ENCODE results near the gene KLHL6. TPM values are rescaled to one million over a fixed set of nuclear protein-coding genes. Genes with fewer than 3 reads are reported as not detected.

KLHL6 gene
- total RNA-seq, 4 donors from 2014 or later = 0.60 to 17.0 (median 2.7) TPM

GRCh38 chr3:183581496-183582155 is 26.1 kb upstream of the KLHL6 start:
- 92% methylated on average over 3 of the region's 3 CpGs; no CpG with 5 or more reads in 1 of the 2 donors for WGBS, 2 donors (ENCODE audit: low coverage in 1 of 2)
- Histone ChIP-seq H3K4me3 (no peak overlapping the region), H3K27ac (no peak overlapping the region), H3K4me1 (peaks cover 0 to 19% (median 16%) of the 10 kb centered on the region in 4 donors), H3K36me3 (no peaks in the 10 kb centered on the region), H3K27me3 (no peaks in the 10 kb centered on the region), H3K9me3 (no peaks in the 10 kb centered on the region)
- no peak for TF ChIP-seq POLR2AphosphoS5 (IDR thresholded peaks at IDR 0.05)
- no peak for TF ChIP-seq POLR2A (IDR thresholded peaks at IDR 0.05)
- TF ChIP-seq, protein P1, sequence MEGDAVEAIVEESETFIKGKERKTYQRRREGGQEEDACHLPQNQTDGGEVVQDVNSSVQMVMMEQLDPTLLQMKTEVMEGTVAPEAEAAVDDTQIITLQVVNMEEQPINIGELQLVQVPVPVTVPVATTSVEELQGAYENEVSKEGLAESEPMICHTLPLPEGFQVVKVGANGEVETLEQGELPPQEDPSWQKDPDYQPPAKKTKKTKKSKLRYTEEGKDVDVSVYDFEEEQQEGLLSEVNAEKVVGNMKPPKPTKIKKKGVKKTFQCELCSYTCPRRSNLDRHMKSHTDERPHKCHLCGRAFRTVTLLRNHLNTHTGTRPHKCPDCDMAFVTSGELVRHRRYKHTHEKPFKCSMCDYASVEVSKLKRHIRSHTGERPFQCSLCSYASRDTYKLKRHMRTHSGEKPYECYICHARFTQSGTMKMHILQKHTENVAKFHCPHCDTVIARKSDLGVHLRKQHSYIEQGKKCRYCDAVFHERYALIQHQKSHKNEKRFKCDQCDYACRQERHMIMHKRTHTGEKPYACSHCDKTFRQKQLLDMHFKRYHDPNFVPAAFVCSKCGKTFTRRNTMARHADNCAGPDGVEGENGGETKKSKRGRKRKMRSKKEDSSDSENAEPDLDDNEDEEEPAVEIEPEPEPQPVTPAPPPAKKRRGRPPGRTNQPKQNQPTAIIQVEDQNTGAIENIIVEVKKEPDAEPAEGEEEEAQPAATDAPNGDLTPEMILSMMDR (IDR thresholded peaks at IDR 0.05) = no peak
- TF ChIP-seq EP300 (IDR thresholded peaks at IDR 0.05; ENCODE audit: low read depth) = no peak
- DNase-seq = no peak
- in situ Hi-C loops (cut with MboI; ENCODE audit: low pct_ligation_motif_present in 1 of 4, low pct_unique_long_range_greater_than_20kb in 1 of 4, low sequenced_read_pairs in 3 of 4) = no loop called here
- intact Hi-C loops (cut with DNase I; ENCODE audit: low total_unique reads) = no loop called here

DNA sequence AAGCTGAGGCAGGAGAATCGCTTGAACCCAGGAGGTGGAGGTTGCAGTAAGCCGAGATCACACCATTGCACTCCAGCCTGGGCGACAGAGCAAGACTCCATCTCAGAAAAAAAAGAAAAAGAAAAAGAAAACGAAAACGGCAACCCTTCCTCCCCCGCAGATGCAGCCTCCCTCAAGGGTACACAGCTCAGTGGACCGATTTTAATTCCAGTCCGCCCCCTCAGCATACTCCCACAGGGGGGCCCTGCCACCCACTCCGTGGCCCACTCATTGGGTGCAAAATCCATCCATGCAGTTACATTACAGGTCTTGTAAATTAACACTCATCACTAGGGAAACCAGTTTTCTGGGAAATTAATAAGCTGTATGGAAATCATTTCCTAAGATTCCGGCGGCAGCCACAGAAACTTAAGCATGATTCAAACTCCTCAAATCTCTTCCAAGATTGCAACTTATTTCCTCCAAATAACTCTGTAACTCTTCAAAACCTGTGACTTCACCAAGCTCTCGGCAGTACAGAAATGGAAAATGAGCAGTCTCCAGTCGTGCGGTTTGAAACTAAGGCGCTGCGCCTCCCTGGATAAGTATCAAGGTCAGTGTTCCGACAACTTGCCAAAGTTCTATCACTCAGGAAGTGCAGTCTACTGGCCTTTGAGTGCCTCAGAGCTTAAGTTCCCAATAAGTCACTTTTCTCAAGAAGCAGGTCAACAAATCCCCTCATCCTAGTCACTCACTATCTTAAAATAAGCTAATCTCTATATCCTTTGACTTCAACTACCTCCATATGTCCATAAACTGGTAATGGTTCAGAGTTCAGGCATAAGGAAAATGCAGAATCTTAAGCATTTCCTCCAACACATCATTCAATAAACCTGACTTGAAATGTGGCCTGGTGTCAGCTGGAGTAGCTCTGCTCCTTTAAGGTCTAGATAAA is 24.7 kb upstream of the KLHL6 start:
- intact Hi-C loops (cut with DNase I; ENCODE audit: low total_unique reads) = no loop called here
- Histone ChIP-seq H3K27ac (no peak overlapping the region), H3K4me1 (peaks cover 0 to 19% (median 16%) of the 10 kb centered on the region in 4 donors), H3K27me3 (no peaks in the 10 kb centered on the region), H3K9me3 (no peaks in the 10 kb centered on the region), H3K4me3 (no peak overlapping the region), H3K36me3 (no peaks in the 10 kb centered on the region)
- no peak for DNase-seq
- 67% methylated on average over 17 of the region's 17 CpGs; no CpG with 5 or more reads in 1 of the 2 donors for WGBS, 2 donors (ENCODE audit: low coverage in 1 of 2)
- no peak for TF ChIP-seq POLR2AphosphoS5 (IDR thresholded peaks at IDR 0.05)
- TF ChIP-seq, protein P1 (IDR thresholded peaks at IDR 0.05) = no peak
- TF ChIP-seq EP300 (IDR thresholded peaks at IDR 0.05; ENCODE audit: low read depth) = no peak
- no peak for TF ChIP-seq POLR2A (IDR thresholded peaks at IDR 0.05)
- in situ Hi-C loops (cut with MboI; ENCODE audit: low pct_ligation_motif_present in 1 of 4, low pct_unique_long_range_greater_than_20kb in 1 of 4, low sequenced_read_pairs in 3 of 4) = no loop called here

GRCh38 chr3:183578179-183578578 is 22.7 kb upstream of the KLHL6 start:
- Histone ChIP-seq H3K9me3 (no peaks in the 10 kb centered on the region), H3K27me3 (no peaks in the 10 kb centered on the region), H3K36me3 (no peaks in the 10 kb centered on the region), H3K4me3 (no peak overlapping the region), H3K27ac (no peak overlapping the region), H3K4me1 (no peaks in the 10 kb centered on the region)
- 77 to 89% methylated on average over 2 to 3 of the region's 3 CpGs for WGBS, 2 donors (ENCODE audit: low coverage in 1 of 2)
- intact Hi-C loops (cut with DNase I; ENCODE audit: low total_unique reads) (no loop called here), in situ Hi-C loops (cut with MboI; ENCODE audit: low pct_ligation_motif_present in 1 of 4, low pct_unique_long_range_greater_than_20kb in 1 of 4, low sequenced_read_pairs in 3 of 4) (no loop called here)
- TF ChIP-seq EP300 (IDR thresholded peaks at IDR 0.05; ENCODE audit: low read depth) (no peak), POLR2A (IDR thresholded peaks at IDR 0.05) (no peak), POLR2AphosphoS5 (IDR thresholded peaks at IDR 0.05) (no peak)
- TF ChIP-seq, protein P1 (IDR thresholded peaks at IDR 0.05) = no peak
- no peak for DNase-seq

DNA sequence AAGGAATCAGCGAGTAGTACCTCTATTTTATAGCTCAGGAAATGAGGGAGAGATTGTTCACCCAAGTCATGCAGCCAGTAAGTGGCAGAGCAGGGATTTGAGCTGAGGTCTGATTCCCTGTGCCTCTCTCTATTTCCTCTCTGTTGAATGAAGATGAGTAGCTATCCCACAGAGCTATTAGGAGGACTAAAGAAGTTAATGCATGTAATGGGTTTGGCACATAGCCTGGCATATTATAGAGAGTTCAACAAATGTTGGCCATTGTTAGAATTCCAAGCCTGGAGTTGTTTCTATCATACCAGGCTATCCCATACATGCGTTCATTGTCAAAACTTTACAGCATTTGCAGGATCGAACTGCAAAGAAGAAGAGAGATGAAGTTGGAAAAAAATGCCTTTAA is 21.8 kb upstream of the KLHL6 start:
- no peak for TF ChIP-seq POLR2A (IDR thresholded peaks at IDR 0.05)
- TF ChIP-seq, protein P1 (IDR thresholded peaks at IDR 0.05) = no peak
- no peak for TF ChIP-seq POLR2AphosphoS5 (IDR thresholded peaks at IDR 0.05)
- 75 to 78% methylated on average over 3 of the region's 3 CpGs for WGBS, 2 donors (ENCODE audit: low coverage in 1 of 2)
- no peak for DNase-seq
- H3K4me3 ChIP-seq = no peak overlapping the region
- H3K36me3 ChIP-seq = no peaks in the 10 kb centered on the region
- H3K27ac ChIP-seq = no peak overlapping the region
- H3K27me3 ChIP-seq = no peaks in the 10 kb centered on the region
- no peaks in the 10 kb centered on the region for H3K9me3 ChIP-seq
- H3K4me1 ChIP-seq = no peaks in the 10 kb centered on the region
- in situ Hi-C loops (cut with MboI; ENCODE audit: low pct_ligation_motif_present in 1 of 4, low pct_unique_long_range_greater_than_20kb in 1 of 4, low sequenced_read_pairs in 3 of 4) (no loop called here), intact Hi-C loops (cut with DNase I; ENCODE audit: low total_unique reads) (no loop called here)
